ENCODE data around the gene CPEB4. TPM values are rescaled to one million over a fixed set of nuclear protein-coding genes. Genes with fewer than 3 reads are reported as not detected.

CPEB4 gene
- total RNA-seq, 2 donors from 2014 or later = 36.5 to 45.3 TPM

GRCh38 chr5:173850659-173851058 lies 37.5 kb upstream of the CPEB4 start:
- no peaks in the 10 kb centered on the region for H3K27me3 ChIP-seq (replicated peaks; ENCODE audit: insufficient read depth)
- no peak for DNase-seq (ENCODE audit: low spot score)
- H3K27ac ChIP-seq = no peak overlapping the region
- H3K4me3 ChIP-seq = no peak overlapping the region
- WGBS = 69% methylated on average over 6 of the region's 6 CpGs
- intact Hi-C loops (cut with DNase I) = no loop called here
- TF ChIP-seq POLR2A (IDR thresholded peaks at IDR 0.05) (no peak), POLR2AphosphoS5 (IDR thresholded peaks at IDR 0.05) (no peak), CTCF (IDR thresholded peaks at IDR 0.05) (no peak)
- H3K9me3 ChIP-seq = no peaks in the 10 kb centered on the region
- no peaks in the 10 kb centered on the region for H3K36me3 ChIP-seq
- no peaks in the 10 kb centered on the region for H3K4me1 ChIP-seq (replicated peaks)

GRCh38 chr5:173851595-173852243 lies 36.4 kb upstream of the CPEB4 start:
- Histone ChIP-seq H3K4me1 (replicated peaks) (no peaks in the 10 kb centered on the region), H3K36me3 (no peaks in the 10 kb centered on the region), H3K9me3 (no peaks in the 10 kb centered on the region), H3K4me3 (no peak overlapping the region), H3K27me3 (replicated peaks; ENCODE audit: insufficient read depth) (no peaks in the 10 kb centered on the region), H3K27ac (no peak overlapping the region)
- intact Hi-C loops (cut with DNase I) = no loop called here
- DNase-seq (ENCODE audit: low spot score) = no peak
- TF ChIP-seq POLR2A (IDR thresholded peaks at IDR 0.05) (no peak), CTCF (IDR thresholded peaks at IDR 0.05) (no peak), POLR2AphosphoS5 (IDR thresholded peaks at IDR 0.05) (no peak)
- WGBS = 76% methylated on average over 10 of the region's 10 CpGs

- no peaks in the 10 kb centered on the region for H3K27me3 ChIP-seq (replicated peaks; ENCODE audit: insufficient read depth)
- WGBS = 79% methylated on average over 7 of the region's 7 CpGs
- intact Hi-C loops (cut with DNase I) = no loop called here
- no peak for TF ChIP-seq CTCF (IDR thresholded peaks at IDR 0.05)
- TF ChIP-seq POLR2A (IDR thresholded peaks at IDR 0.05) = no peak
- TF ChIP-seq POLR2AphosphoS5 (IDR thresholded peaks at IDR 0.05) = no peak
- H3K9me3 ChIP-seq = no peaks in the 10 kb centered on the region
- no peak for DNase-seq (ENCODE audit: low spot score)
- no peak overlapping the region for H3K27ac ChIP-seq
- H3K4me1 ChIP-seq (replicated peaks) = no peaks in the 10 kb centered on the region
- H3K4me3 ChIP-seq = no peak overlapping the region
- no peaks in the 10 kb centered on the region for H3K36me3 ChIP-seq
These were observed 35.3 kb upstream of the CPEB4 start for GRCh38 chr5:173852790-173853359.

GRCh38 chr5:173853370-173854131 lies 34.6 kb upstream of the CPEB4 start:
- no peak for DNase-seq (ENCODE audit: low spot score)
- no peak overlapping the region for H3K4me3 ChIP-seq
- no peaks in the 10 kb centered on the region for H3K36me3 ChIP-seq
- H3K27ac ChIP-seq = no peak overlapping the region
- no peaks in the 10 kb centered on the region for H3K27me3 ChIP-seq (replicated peaks; ENCODE audit: insufficient read depth)
- TF ChIP-seq CTCF (IDR thresholded peaks at IDR 0.05) (no peak), POLR2AphosphoS5 (IDR thresholded peaks at IDR 0.05) (no peak), POLR2A (IDR thresholded peaks at IDR 0.05) (no peak)
- intact Hi-C loops (cut with DNase I) = no loop called here
- no peaks in the 10 kb centered on the region for H3K9me3 ChIP-seq
- no peaks in the 10 kb centered on the region for H3K4me1 ChIP-seq (replicated peaks)
- WGBS = 91% methylated on average over 11 of the region's 11 CpGs

All from prostate gland (tissue), 2 donors.